ENCODE measurements around the gene PPIL4.

DNA sequence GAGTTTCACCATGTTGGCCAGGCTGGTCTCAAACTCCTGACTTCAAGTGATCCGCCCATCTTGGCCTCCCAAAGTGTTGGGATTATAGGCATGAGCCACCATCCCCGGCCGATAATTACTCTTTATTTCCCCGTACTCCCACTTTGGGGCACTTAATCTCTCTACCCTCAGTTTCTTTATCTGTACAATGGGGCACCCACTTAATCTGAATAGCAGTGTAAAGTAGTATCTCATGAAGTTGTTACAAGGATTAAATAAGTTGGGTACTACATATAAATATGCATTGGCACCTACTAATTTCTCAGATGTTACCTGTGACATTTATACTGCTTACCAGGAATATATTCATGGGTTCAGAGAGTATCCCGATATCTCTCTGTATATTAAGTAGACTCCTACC lies 35.5 kb upstream of the PPIL4 start:
- TF ChIP-seq CTCF (IDR thresholded peaks at IDR 0.05) (no peak), EZH2 (IDR thresholded peaks at IDR 0.05; ENCODE audit: borderline replicate concordance, insufficient read depth, low read depth, low read length, poor library complexity, severe bottlenecking) (no peak)

Data from B cell (primary cell).